ENCODE data around the gene TULP3.
"Not testable (repeated sequence)": the region's sequence is repeated elsewhere in the genome, so short reads cannot be mapped to it uniquely, and the experiment has no call there.

TULP3 gene, protein sequence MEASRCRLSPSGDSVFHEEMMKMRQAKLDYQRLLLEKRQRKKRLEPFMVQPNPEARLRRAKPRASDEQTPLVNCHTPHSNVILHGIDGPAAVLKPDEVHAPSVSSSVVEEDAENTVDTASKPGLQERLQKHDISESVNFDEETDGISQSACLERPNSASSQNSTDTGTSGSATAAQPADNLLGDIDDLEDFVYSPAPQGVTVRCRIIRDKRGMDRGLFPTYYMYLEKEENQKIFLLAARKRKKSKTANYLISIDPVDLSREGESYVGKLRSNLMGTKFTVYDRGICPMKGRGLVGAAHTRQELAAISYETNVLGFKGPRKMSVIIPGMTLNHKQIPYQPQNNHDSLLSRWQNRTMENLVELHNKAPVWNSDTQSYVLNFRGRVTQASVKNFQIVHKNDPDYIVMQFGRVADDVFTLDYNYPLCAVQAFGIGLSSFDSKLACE
- 4.9 to 7.9 (median 7.1) reads per million in 4 donors for total RNA-seq

- peak; percentile 96 to 98 (median 97) for DNase-seq
These were observed at the start of gene TULP3 for GRCh38 chr12:2890388-2891239. TULP3 (plus strand) TSS chr12:2890891; CDS start chr12:2890948, 57 bp downstream.

- DNase-seq: no peak
These were observed 49.5 kb upstream of the TULP3 start for GRCh38 chr12:2841056-2841650.

GRCh38 chr12:2842948-2843347 is 47.7 kb upstream of the TULP3 start:
- DNase-seq: no peak

GRCh38 chr12:2844786-2845185 is 45.9 kb upstream of the TULP3 start:
- DNase-seq: no peak

DNA sequence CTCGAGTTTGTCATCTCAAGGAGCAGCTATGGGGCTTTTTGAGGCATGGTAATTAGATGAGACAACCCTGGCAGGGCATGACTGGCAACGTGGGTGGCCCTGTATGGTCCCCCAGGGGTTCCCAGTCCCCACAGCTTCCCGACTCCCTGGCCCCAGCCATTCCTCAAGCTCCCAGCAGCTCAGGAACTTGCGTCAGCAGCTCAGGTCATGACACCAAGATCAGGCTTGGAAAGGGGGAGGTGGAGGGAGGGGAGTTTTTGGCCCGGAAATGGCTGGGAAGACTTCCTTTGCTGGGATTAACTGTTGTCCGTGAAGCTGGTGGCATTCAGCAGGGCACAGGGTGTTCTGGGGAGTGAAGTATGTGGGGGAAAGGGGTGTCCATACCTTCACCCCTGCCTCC is 45.4 kb upstream of the TULP3 start:
- DNase-seq: no peak

DNA sequence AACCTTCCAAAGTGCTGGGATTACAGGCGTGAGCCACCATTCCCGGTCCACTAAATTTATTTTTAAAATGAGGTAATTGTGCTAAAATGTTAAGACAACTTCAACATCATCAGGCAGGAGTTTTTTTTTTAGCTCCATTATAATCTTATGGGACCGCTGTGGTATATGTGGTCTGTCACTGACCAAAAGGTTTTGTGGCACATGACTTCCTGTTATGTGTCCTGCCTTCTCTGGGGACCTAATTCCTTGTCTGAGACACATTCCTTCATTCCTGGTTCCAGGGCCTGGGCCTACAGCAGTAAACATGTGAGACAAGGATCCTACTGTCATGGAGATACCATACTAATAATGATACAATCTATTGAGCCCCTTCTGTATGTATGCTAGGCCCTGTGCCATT is 38.8 kb upstream of the TULP3 start:
- no peak for DNase-seq

GRCh38 chr12:2853626-2854025 is 37.1 kb upstream of the TULP3 start:
- peak in 3 of 5 donors; percentile 19 to 23 (median 20) for DNase-seq

GRCh38 chr12:2854669-2855453 is 35.8 kb upstream of the TULP3 start:
- no peak for DNase-seq

- no peak for DNase-seq
These were observed 35.1 kb upstream of the TULP3 start for GRCh38 chr12:2855546-2855945.

GRCh38 chr12:2856051-2856450 is 34.6 kb upstream of the TULP3 start:
- DNase-seq: no peak

- DNase-seq: no peak
These were observed 33.7 kb upstream of the TULP3 start, which contains the start of gene TEX52 for GRCh38 chr12:2857021-2857431. TEX52 (minus strand) TSS chr12:2857039; CDS start chr12:2857026, 13 bp downstream.

GRCh38 chr12:2857576-2857975 is 33.1 kb upstream of the TULP3 start:
- no peak for DNase-seq

DNA sequence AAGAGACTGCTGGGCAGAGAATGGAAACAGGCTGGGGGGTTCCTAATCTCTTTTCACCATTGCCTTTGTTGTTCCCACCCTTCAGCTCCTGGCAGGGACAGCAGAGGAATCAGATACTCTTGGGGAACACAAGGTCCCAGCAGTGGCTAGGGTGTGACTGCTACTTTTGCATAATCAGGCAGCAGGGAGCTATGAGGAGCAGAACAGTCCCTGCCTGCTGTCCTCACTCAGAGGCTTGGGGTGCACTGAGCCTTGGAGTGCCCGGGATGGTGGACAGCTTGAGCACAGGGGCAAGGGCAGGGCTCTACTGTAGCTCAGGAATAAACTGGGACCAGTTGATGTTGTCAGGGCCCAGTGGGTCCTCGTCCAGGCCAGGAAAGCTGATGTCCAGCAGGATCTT is 32.4 kb upstream of the TULP3 start:
- no peak for DNase-seq

- DNase-seq: no peak
These were observed 31.7 kb upstream of the TULP3 start for GRCh38 chr12:2858944-2859421.

DNA sequence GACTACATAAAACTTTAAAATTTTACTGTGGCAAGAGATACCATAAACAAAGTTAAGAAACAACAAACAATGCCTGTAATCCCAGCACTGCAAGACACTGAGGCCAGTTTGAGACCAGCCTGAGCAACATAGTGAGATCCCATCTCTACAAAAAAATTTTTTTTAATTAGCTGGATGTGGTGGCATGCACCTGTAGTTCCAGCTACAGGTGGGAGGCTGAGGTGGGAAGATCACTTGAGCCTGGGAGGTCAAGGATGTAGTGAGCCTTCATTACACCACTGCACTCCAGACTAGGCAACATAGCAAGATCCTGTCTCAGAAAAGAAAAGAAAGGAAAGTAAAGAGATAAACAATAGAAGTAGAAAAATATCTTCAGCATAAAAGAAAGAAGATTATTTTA is 30.5 kb upstream of the TULP3 start:
- no peak for DNase-seq

GRCh38 chr12:2862876-2863275 is 27.8 kb upstream of the TULP3 start:
- no peak for DNase-seq

DNA sequence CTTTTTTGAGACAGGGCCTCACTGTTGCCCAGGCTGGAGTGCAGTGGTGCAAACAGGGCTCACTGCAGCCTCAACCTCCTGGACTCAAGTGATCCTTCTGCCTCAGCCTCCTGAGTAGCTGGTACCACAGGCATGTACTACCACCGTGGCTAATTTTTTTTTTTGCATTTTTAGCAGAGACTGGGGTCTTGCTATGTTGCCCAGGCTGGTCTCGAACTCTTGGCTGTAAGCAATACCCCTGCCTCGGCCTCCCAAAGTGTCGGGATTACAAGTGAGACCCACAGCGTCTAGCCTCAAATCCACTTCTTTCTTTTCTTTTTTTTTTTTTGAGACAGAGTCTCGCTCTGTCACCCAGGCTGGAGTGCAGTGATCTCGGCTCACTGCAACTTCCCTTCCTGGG is 27.3 kb upstream of the TULP3 start:
- not testable (repeated sequence) for DNase-seq

DNA sequence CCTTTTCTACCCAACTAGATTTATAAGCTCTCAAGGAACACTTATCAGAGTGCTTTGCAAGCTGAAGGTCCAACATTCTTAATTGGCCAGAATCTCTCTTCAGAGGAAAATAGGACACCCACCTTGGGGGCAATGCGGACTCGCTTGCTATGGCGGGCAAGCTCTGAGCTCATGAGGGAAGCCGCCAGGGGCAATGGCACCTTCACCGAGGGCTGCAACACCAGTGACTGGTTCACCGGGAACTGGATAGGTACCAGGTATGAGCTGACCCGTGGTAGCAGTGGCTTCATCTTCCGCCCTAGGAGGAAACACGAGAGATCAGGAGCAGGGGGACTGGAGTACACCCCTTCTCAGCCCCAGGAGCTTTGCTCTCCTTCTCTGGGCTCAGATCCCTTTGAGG is 26.5 kb upstream of the TULP3 start:
- DNase-seq: no peak

GRCh38 chr12:2868986-2869632 is 21.6 kb upstream of the TULP3 start:
- not testable (repeated sequence) for DNase-seq

GRCh38 chr12:2876431-2877046 is 14.2 kb upstream of the TULP3 start:
- DNase-seq: peak in 1 of 5 donors; percentile 56

Data from T-helper 1 cell (primary cell).